K562 treated with DMSO at 1 percent for 4 hours (cell line): ENCODE measurements around the gene GMEB2. TPM values are rescaled to one million over a fixed set of nuclear protein-coding genes. Genes with fewer than 3 reads are reported as not detected.

Experiments
- total RNA-seq: library from RNA; unstranded; fragments of 300-600 nt; gene quantifications from 2 replicates; pipeline ENCODE4 v1.2.3, GENCODE V29; 2022; ENCODE audit not compliant: insufficient read depth

GMEB2 gene
- 9.0 and 9.1 TPM in 2 replicates for total RNA-seq

DNA sequence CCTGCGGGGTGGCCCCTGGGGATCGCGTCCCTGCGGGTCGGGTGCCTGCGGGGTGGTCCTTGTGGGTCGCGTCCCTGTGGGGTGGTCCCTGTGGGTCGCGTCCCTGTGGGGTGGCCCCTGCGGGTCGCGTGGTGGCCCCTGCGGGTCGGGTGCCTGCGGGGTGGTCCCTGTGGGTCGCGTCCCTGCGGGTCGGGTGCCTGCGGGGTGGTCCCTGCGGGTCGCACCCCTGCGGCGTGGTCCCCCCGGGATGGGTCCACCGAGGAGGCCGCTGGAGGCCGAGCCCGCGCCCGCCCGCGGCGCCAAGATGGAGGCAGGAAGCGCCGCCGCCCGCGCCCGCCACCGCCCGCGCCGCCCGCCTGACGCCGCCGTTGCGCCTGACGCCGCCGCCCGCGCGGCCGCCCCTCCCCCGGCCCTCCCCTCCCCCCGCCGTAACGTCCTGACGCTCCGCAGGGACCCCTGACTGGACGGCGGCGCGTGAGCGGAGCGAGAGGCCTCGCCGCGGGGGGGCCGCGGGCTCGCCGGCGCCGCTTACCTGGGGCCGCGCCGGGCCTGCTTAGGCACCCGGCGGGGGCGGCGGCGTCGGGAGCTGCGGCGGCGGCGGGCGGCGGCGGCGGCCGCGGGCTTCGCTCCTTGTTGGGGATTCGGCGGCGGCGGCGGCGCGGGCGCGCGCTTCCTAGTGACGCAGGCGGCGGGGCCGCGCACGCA, at the start of gene GMEB2:
TSS of gene GMEB2 (minus strand) at position 678 of the 705 bp plus-strand sequence. CDS start 7,704 bp downstream, outside the sequence.

DNA sequence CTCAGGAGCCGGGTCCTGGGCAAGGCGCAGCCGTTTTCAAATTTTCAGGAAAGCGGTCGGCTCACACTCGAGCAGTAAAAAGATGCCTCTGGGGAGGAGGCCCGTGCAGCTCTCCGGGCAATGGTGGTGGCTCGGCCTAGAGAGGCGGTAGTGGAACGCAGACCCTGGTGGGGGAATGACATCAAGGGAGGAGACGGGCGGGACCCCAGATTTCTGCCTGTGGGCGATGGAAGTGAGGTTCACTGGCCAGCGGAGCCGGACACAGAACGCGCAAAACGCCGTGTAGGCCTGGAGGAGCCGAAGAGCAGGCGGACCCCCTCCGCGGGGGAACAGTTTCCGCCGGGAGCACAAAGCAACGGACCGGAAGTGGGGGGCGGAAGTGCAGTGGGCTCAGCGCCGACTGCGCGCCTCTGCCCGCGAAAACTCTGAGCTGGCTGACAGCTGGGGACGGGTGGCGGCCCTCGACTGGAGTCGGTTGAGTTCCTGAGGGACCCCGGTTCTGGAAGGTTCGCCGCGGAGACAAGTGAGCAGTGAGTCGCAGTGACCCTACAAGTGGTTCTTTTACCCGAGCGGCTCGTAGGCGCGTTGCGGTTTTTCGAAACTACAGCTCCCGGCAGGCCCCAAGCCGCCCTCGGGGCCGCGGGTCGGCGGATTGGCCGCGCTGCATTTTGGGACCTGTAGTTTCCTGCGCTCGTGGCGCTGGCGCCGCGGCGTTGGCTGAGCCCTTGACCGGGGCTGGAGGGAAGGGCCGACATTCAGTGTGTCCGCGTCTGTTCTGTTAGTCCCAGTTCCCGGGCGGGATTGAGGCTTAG, 31.2 kb upstream of the GMEB2 start, which contains the start of gene RTEL1:
TSS of gene RTEL1 (plus strand) at position 376 of the 812 bp plus-strand sequence. CDS start 1,091 bp downstream, outside the sequence.

GRCh38 chr20:63653041-63653973, 26.4 kb upstream of the GMEB2 start, which contains the start of gene STMN3:
TSS of gene STMN3 (minus strand) at chr20:63653424. CDS start at chr20:63653345, 79 bp downstream.

DNA sequence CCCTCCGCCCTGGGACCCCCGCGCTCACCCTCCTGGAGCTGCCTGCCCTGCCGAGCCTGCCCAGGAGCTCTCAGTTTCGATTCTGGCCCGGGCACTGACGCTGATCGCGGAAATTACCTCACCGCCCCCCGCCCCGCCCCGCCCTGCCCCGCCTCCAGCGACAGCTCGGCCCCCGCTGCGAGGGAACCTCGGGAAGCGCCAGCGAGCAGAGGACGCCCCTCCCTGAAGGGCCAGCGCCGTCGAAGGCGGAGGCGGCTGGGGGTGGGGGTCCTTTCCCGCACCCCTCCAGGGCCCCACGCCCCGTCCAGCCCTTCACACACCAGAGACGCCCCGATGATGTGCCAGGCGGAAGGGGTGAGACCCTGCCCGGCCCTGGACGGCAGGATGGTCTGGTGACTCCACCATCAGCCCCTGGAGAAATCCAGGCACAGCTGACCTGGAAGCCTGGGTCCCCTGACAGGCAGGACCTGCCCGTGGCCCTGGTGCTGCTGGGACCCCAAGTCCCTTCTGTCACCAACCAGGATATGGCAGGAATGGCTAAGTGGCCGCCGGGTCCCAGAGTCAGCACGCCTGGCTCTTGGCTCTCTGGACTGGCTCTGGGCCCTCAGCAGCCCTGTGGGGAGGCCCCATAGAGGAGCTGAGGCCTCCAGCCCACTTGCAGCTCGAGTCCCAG, 52.6 kb downstream of the GMEB2 start, which contains the start of gene HELZ2:
TSS of gene HELZ2 (minus strand) at position 84 of the 673 bp plus-strand sequence. CDS start 1,854 bp downstream, outside the sequence.

GRCh38 chr20:63553933-63554290, 73.0 kb downstream of the GMEB2 start, which contains the start of gene FNDC11:
TSS of gene FNDC11 (plus strand) at chr20:63554159. CDS start at chr20:63555664, 1,505 bp downstream.

GRCh38 chr20:63547725-63548480, 79.0 kb downstream of the GMEB2 start, which contains the start of gene SRMS:
TSS of gene SRMS (minus strand) at chr20:63547749. CDS start at chr20:63547463, 286 bp downstream.

Other genes with a start within 250 kb of the GMEB2 start
- gene KCNQ2, start 154.4 kb downstream of the GMEB2 start, total RNA-seq: not detected in 2 replicates
- 79.2 and 82.8 TPM in 2 replicates for gene EEF1A2, start 128.0 kb downstream of the GMEB2 start, total RNA-seq
- gene PPDPF, start 106.3 kb downstream of the GMEB2 start, total RNA-seq: 97.8 and 102 TPM in 2 replicates
- not detected in 2 replicates for gene PTK6, start 89.7 kb downstream of the GMEB2 start, total RNA-seq
- gene SRMS, start 79.4 kb downstream of the GMEB2 start, total RNA-seq: not detected in 2 replicates
- 0.27 TPM in 1 of 2 replicates, not detected in the other for gene FNDC11, start 72.9 kb downstream of the GMEB2 start, total RNA-seq
- 26.0 and 31.7 TPM in 2 replicates for gene HELZ2, start 52.9 kb downstream of the GMEB2 start, total RNA-seq
- 12.4 and 14.0 TPM in 2 replicates for gene STMN3, start 26.3 kb upstream of the GMEB2 start, total RNA-seq
- gene RTEL1, start 31.2 kb upstream of the GMEB2 start, total RNA-seq: 8.6 TPM in 2 replicates
- gene TNFRSF6B, start 69.6 kb upstream of the GMEB2 start, total RNA-seq: 1.6 and 2.7 TPM in 2 replicates
- gene ARFRP1, start 80.9 kb upstream of the GMEB2 start, total RNA-seq: 25.5 and 28.4 TPM in 2 replicates
- gene ZGPAT, start 80.9 kb upstream of the GMEB2 start, total RNA-seq: 7.8 and 13.9 TPM in 2 replicates
- 13.3 and 13.4 TPM in 2 replicates for gene LIME1, start 109.6 kb upstream of the GMEB2 start, total RNA-seq
- gene SLC2A4RG, start 112.7 kb upstream of the GMEB2 start, total RNA-seq: 33.3 and 40.7 TPM in 2 replicates
- gene ZBTB46, start 204.2 kb upstream of the GMEB2 start, total RNA-seq: 2.2 and 2.8 TPM in 2 replicates
- gene ABHD16B, start 234.4 kb upstream of the GMEB2 start, total RNA-seq: 4.8 and 6.2 TPM in 2 replicates
- gene TPD52L2, start 238.2 kb upstream of the GMEB2 start, total RNA-seq: 91.2 and 92.7 TPM in 2 replicates